Activated effector memory CD4-positive, alpha-beta T cell treated with Interleukin-2 at 50 U/mL for 16 hours (primary cell): ENCODE measurements around the gene REEP5.
A peak's percentile ranks its signal among the peaks of the same experiment; 100 is the strongest.
"Not testable (repeated sequence)": the region's sequence is repeated elsewhere in the genome, so short reads cannot be mapped to it uniquely, and the experiment has no call there.

Experiments
- DNase-seq: peaks from one replicate; pipeline ENCODE4 v3.0.0-alpha.2; 2020

Gene REEP5

DNA sequence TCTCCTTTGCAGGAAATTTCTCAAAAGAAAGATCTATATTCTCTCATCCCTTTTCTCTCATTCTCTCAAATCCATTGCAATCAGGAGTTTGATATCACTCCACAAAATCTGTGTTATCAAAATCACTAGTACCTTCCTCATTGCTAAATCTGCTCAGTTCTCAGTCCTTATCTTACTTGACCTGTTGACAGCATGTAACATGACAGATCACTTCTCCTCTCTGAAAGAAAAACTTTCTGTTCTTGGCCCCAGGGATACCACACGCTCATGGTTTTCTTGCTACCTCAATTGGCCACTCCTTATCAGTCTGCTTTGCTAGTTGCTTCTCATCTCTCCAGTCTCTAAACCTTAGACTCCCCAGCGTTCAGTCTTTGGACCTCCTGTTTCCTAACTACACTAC lies 38.8 kb downstream of the REEP5 start:
- no peak for DNase-seq

- DNase-seq, result no peak
These were observed 41.6 kb downstream of the REEP5 start for GRCh38 chr5:112880219-112880964.

GRCh38 chr5:112878760-112879159 lies 43.3 kb downstream of the REEP5 start:
- DNase-seq, result peak; percentile 40

DNA sequence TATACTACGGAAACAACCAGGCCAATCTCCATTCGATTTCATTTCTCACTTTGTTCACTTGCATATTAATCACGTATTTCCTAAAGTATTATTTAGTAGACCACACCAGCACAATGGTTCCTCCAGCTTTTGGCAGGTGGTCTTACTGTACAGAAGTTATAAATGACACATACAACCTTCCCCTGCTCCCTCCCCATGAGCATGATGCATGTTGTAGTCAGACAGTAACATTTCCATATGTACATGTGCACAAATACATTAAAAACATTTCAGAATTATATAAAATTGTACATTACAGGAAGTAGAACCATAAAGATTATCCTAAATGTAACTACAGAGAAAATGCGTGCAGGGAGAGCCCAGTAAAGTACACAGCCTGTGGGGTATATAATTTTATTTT lies 43.9 kb downstream of the REEP5 start:
- no peak for DNase-seq

DNA sequence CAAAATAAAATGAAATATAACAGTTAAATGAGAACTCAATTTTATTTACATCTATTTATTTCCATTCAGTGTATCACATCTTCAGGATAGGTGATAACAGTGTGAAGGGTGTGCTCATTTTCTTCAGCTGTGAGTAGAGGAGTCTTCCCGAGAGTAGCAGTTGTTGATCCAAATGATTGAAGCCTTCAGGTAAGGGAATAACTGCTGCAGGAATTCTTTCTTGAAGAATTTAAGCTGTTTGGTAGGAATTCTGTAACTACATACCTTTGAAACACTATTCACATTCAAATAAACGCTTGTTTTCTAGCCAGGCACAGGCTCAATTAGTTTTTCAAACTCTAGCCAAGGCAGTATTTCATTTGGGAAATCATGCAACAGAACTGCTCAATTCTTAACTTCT lies 45.7 kb downstream of the REEP5 start:
- no peak for DNase-seq

DNA sequence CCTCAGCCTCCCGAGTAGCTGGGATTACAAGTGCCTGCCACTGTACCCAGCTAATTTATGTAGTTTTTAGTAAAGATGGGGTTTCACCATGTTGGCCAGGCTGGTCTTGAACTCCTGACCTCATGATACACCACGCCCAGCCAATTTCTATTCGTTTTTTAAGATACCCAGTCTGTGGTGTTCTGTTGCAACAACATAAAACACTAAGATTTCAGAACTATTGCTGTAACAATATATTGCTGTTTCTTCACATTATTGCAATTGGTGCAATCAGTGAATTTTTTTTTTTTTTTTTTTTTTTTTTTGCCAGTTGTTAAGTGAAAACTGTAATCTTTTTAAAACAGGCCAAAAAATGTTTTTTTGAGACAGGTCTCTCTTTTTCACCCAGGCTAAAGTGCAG lies 51.1 kb downstream of the REEP5 start:
- no peak for DNase-seq

DNA sequence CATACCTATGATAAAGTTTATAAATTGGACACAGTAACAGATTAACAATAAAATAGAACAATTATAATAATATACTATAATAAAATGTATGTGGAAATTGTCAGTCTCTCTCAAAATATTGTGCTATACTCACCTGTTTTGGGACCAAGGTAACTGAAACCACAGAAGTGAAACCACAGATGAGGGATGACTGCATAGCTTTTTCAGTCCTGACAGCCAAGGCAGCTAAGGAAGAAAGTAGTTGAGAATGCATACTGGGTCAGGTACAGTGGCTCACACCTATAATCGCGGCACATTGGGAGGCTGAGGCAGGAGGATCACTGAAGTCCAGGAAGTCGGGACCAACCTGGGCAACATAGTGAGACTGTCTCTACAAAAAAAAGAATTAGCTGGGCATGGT lies 52.1 kb downstream of the REEP5 start:
- no peak for DNase-seq

- DNase-seq, result no peak
These were observed 54.6 kb downstream of the REEP5 start for GRCh38 chr5:112867411-112867810.

DNA sequence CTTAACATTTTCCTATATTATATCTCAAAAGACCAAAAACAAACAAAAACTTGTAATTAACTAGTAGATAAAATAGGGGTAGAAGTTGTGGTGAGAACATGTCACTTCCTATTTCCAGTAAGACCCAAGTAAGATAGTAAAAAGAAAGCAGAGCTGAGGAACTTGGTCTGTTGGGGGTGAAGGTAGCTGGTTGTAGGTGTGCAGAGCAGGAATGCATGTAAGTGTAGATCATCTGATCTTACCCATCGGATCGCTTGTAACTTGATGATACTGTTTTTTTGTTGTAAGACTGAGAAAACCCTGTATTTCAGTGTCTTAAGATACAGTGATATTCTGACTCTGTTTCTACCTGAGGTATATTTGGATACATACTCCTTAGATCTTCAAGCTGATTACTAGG lies 55.3 kb downstream of the REEP5 start:
- DNase-seq, result no peak

DNA sequence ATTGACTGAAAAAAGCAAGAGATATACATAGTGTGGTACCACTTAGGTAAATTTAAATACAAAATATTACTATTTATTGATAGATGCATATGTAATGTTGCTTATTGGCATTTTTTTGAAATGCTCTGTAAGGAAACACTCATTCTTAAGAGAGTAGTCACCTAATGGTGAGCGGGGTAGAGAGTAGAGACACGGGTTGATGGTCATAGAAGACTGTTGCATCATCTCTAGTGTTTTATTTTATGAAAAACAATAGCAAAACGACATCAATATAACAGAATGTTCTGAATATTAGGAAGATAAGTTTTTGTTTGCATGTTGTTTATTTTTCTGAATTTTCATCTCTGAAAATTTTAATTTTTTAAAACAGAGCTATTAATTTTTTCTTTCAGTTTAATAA lies 56.9 kb downstream of the REEP5 start:
- DNase-seq, result no peak

GRCh38 chr5:112863549-112863948 lies 58.5 kb downstream of the REEP5 start:
- DNase-seq, result no peak

DNA sequence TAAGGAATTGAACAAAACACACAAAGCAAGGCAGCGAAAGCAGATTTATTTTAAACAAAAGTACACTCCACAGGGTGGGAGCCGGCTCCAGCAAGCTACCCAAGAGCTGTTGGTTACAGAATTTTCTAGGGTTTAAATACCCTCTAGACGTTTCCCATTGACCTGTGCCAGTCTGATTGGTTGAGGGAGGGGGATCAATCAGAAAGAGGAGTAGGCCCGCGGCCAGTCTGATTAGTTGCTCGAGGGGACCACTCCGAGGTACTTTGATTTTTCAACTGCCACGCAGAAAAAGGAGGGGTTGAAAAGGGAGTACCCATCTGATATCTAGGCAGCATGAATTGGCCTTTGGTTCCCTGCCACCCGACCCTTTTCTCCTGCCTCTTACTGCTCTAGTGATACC lies 59.9 kb downstream of the REEP5 start:
- no peak for DNase-seq

DNA sequence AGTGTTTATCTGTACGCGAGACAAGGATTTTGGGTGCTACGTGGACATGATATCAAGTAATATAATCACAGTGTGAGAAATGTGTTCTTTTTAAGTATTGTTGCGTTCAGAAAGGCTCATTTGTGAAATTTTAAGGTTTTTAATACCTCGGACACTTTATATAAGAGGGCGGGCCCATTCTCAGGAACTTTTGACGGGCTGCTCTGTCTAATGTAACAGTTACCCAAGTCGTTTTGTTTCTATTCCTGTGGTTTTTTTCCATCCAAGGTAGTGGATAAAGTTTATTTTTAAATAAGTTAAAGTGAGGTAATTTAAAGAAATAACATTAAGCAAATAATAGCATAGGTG lies 60.4 kb downstream of the REEP5 start:
- DNase-seq, result no peak

- peak; percentile 87 for DNase-seq
These were observed 60.9 kb downstream of the REEP5 start, which contains the start of gene SRP19 for GRCh38 chr5:112860929-112861637. TSS of gene SRP19 (plus strand) at chr5:112861287. CDS start at chr5:112861377, 90 bp downstream.

- not testable (repeated sequence) for DNase-seq
These were observed 61.5 kb downstream of the REEP5 start for GRCh38 chr5:112860571-112860928.

DNA sequence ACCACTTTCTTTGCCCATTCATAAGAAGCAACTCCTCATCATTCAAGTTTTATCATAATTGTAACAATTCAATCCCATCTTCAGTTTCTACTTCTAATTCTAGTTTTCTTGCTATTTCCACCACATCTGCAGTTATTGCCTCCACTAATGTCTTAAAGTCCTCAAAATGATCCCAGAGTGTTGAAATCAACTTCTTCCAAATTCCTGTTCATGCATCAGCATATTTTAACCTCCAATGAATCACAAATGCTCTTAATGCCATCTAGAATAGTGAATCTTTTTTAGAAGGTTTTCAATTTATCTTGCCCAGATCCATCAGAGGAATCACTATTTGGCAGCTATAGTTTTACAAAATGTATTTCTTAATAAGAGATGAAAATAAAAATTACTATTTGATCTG lies 64.2 kb downstream of the REEP5 start:
- no peak for DNase-seq

GRCh38 chr5:112854651-112855050 lies 67.4 kb downstream of the REEP5 start:
- DNase-seq, result no peak

DNA sequence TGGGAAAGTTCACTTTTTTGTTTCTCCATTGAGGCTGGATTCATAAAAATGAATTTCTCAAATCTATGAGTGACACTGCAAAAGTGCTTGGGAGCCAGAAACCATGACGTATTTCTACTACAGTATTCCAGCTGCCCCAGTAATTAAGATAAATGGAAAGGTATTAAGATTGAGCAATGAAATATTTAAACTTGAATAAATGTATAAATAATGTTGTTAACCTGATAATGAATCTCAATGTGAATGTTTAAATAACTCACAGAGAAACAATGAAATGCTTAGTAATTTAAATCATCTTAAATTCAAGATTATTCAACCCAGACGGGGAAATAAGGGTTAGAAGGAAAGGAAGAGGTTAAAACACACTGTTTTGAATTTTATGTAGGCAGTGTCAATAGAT lies 72.1 kb downstream of the REEP5 start:
- no peak for DNase-seq

GRCh38 chr5:112848116-112848811 lies 73.8 kb downstream of the REEP5 start:
- no peak for DNase-seq

GRCh38 chr5:112847306-112847705 lies 74.7 kb downstream of the REEP5 start:
- no peak for DNase-seq

GRCh38 chr5:112846556-112846955 lies 75.5 kb downstream of the REEP5 start:
- no peak for DNase-seq

DNA sequence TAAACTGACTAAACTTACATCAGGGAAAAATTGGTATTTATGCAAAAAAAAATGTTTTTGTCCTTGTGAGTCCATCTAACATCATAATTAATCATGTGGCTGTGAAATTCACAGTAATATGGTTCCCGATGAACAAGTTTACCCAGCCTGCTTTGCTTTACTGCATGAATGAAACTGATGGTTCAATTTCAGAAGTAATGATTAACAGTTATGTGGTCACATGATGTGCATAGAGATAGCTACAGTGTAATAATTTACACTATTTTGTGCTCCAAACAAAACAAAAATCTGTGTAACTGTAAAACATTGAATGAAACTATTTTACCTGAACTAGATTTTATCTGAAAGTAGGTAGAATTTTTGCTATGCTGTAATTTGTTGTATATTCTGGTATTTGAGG lies 77.5 kb downstream of the REEP5 start:
- DNase-seq, result no peak

DNA sequence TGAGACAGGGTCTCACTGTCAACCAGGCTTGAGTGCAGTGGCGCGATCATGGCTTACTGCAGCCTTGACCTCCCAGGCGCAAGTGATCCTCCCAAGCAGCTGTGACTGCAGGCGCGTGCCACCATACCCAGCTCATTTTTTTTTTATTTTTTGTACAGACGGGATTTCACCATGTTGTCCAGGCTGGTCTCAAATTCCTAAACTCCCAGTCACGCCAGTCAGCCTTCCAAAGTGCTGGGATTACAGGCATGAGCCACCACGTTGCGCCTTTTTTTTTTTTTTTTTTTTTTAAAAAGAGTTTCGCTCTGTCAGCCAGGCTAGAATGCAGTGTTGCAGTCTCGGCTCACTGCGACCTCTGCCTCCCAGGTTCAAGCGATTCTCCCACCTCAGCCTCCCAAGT lies 88.1 kb downstream of the REEP5 start:
- DNase-seq, result no peak

DNA sequence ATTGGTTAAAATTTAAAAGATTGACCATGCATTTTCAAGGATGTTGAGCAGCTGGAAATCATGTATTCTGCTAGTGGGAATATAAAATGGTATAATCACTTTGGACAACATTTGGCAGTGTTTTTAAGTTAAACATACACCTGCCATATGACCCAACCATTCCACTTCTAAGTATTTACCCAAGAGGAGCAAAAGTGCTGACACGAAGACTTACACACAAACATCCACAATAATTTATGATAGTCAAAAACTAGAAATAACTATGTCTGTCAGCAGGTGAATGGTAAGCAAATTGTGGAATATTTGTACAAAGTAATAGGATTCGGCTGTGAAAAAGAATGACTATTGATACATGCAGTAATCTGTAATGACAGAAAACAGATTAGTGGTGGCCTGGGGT lies 91.6 kb downstream of the REEP5 start:
- no peak for DNase-seq
